PC-9 (cell line): Measurements from ENCODE around the gene LOXL1.
"Not testable (repeated sequence)": the region's sequence is repeated elsewhere in the genome, so short reads cannot be mapped to it uniquely, and the experiment has no call there.

Source experiments
- CTCF ChIP-seq: fragments of 200-600 bp; sonication (generic); conservative IDR thresholded peaks from 2 replicates; pipeline ENCODE4 v1.6.1; 2017; ENCODE audit warnings: mixed run types, antibody characterized with exemption, mild to moderate bottlenecking, moderate library complexity
- EZH2 ChIP-seq: fragments of 200-600 bp; sonication (generic); IDR thresholded peaks from 2 replicates; pipeline ENCODE4 v1.8.0; 2017; ENCODE audit warnings: antibody characterized with exemption, low read depth

GRCh38 chr15:73960472-73961070, 34.3 kb downstream of the LOXL1 start:
- TF ChIP-seq CTCF, EZH2: not testable (repeated sequence)
